Measurements from ENCODE around the gene CDH22.

DNA sequence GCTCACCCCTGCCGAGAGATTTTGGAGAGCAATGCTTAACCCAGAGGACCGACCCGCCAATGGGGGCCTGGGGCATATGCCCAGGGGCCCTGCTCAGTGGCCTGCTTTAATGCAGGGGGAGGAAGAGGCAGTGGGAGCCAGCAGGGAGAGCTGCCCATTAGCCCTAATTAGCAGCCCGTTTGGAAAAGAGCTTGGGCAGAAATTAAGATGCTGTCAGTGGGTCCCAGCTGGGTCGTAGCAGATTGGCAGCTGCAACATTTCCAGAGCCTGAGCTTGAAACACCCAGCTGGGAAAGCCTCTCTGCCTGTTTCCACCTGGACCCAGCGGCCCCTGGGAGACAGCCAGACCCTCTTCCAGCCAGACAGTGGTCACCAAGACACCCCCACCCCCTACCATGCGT lies 150.7 kb downstream of the CDH22 start:
- TF ChIP-seq, protein P1, sequence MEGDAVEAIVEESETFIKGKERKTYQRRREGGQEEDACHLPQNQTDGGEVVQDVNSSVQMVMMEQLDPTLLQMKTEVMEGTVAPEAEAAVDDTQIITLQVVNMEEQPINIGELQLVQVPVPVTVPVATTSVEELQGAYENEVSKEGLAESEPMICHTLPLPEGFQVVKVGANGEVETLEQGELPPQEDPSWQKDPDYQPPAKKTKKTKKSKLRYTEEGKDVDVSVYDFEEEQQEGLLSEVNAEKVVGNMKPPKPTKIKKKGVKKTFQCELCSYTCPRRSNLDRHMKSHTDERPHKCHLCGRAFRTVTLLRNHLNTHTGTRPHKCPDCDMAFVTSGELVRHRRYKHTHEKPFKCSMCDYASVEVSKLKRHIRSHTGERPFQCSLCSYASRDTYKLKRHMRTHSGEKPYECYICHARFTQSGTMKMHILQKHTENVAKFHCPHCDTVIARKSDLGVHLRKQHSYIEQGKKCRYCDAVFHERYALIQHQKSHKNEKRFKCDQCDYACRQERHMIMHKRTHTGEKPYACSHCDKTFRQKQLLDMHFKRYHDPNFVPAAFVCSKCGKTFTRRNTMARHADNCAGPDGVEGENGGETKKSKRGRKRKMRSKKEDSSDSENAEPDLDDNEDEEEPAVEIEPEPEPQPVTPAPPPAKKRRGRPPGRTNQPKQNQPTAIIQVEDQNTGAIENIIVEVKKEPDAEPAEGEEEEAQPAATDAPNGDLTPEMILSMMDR (IDR thresholded peaks at IDR 0.05; ENCODE audit: poor library complexity, severe bottlenecking) = no peak
- TF ChIP-seq SMC3 (conservative IDR thresholded peaks at IDR 0.05; ENCODE audit: poor library complexity) = no peak
- no peak for TF ChIP-seq POLR2AphosphoS5 (IDR thresholded peaks at IDR 0.05)
- TF ChIP-seq MXI1 (conservative IDR thresholded peaks at IDR 0.05; ENCODE audit: poor library complexity, severe bottlenecking) = no peak
- TF ChIP-seq, protein P2, sequence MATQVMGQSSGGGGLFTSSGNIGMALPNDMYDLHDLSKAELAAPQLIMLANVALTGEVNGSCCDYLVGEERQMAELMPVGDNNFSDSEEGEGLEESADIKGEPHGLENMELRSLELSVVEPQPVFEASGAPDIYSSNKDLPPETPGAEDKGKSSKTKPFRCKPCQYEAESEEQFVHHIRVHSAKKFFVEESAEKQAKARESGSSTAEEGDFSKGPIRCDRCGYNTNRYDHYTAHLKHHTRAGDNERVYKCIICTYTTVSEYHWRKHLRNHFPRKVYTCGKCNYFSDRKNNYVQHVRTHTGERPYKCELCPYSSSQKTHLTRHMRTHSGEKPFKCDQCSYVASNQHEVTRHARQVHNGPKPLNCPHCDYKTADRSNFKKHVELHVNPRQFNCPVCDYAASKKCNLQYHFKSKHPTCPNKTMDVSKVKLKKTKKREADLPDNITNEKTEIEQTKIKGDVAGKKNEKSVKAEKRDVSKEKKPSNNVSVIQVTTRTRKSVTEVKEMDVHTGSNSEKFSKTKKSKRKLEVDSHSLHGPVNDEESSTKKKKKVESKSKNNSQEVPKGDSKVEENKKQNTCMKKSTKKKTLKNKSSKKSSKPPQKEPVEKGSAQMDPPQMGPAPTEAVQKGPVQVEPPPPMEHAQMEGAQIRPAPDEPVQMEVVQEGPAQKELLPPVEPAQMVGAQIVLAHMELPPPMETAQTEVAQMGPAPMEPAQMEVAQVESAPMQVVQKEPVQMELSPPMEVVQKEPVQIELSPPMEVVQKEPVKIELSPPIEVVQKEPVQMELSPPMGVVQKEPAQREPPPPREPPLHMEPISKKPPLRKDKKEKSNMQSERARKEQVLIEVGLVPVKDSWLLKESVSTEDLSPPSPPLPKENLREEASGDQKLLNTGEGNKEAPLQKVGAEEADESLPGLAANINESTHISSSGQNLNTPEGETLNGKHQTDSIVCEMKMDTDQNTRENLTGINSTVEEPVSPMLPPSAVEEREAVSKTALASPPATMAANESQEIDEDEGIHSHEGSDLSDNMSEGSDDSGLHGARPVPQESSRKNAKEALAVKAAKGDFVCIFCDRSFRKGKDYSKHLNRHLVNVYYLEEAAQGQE (IDR thresholded peaks at IDR 0.05; ENCODE audit: borderline replicate concordance) = no peak
- no peak for TF ChIP-seq TAF1 (IDR thresholded peaks at IDR 0.05; ENCODE audit: low read depth)
- no peak for TF ChIP-seq EZH2 (IDR thresholded peaks at IDR 0.05; ENCODE audit: borderline replicate concordance, insufficient read depth, low read length, poor library complexity, severe bottlenecking)
- TF ChIP-seq EP300 (conservative IDR thresholded peaks at IDR 0.05; ENCODE audit: poor library complexity, severe bottlenecking) = no peak
- no peak for TF ChIP-seq RAD21 (conservative IDR thresholded peaks at IDR 0.05)

Measured in neural cell (in vitro differentiated cells).